Cardiac muscle cell (in vitro differentiated cells and primary cell): ENCODE results near the gene TRAP1. TPM values are rescaled to one million over a fixed set of nuclear protein-coding genes. Genes with fewer than 3 reads are reported as not detected.

ENCODE experiments used
- DNase-seq, 2 donors: peaks; one replicate each; pipeline versions ENCODE4 v3.0.0 to v3.0.0-alpha.2; 2010 to 2017; ENCODE audit warnings: low read depth in 1 of 2, low spot score in 1 of 2
- H3K27ac ChIP-seq: fragments of 200-600 bp; sonication (generic); 2 replicates; pipeline ENCODE4 v1.5.1; 2016
- H3K27me3 ChIP-seq: fragments of 200-600 bp; sonication (generic); 2 replicates; pipeline ENCODE4 v1.6.0; 2016; ENCODE audit warnings: control low read depth
- H3K36me3 ChIP-seq: fragments of 200-600 bp; sonication (generic); 2 replicates; pipeline ENCODE4 v1.5.1; 2016; ENCODE audit warnings: control low read depth
- H3K4me1 ChIP-seq: fragments of 200-600 bp; sonication (generic); 2 replicates; pipeline ENCODE4 v1.8.1; 2017; ENCODE audit warnings: low read depth, mild to moderate bottlenecking, mixed run types
- H3K4me3 ChIP-seq: fragments of 200-600 bp; sonication (generic); 2 replicates; pipeline ENCODE4 v1.5.1; 2016; ENCODE audit warnings: mild to moderate bottlenecking
- H3K9me3 ChIP-seq: fragments of 200-600 bp; sonication (generic); 2 replicates; pipeline ENCODE4 v1.5.1; 2017; ENCODE audit warnings: low read depth, mild to moderate bottlenecking, control low read depth
- CTCF ChIP-seq: IDR thresholded peaks from 2 replicates; pipeline ENCODE4 v1.5.1; 2012; ENCODE audit warnings: low read depth, mild to moderate bottlenecking, low read length
- polyA plus RNA-seq: library from polyadenylated mRNA; unstranded; fragments of >200 nt; fragmentation: Nextera tagmentation; extraction: Ambion mirVana; gene quantifications from 2 replicates; pipeline ENCODE4 v1.2.1, GENCODE V29; 2016
- total RNA-seq: library from RNA; depleted of rRNA; stranded (reverse); fragments of >200 nt; gene quantifications from 2 replicates; pipeline ENCODE4 v1.2.3, GENCODE V29; 2016

Gene TRAP1
- total and polyA plus RNA-seq, 2 experiments from 2014 or later = 157 to 164 TPM

- peaks cover 32% of the 10 kb centered on the region for H3K36me3 ChIP-seq
- no peak for TF ChIP-seq CTCF
- H3K4me1 ChIP-seq = no peaks in the 10 kb centered on the region
- DNase-seq = no peak
- H3K4me3 ChIP-seq = no peak overlapping the region
- H3K9me3 ChIP-seq = no peaks in the 10 kb centered on the region
- no peak overlapping the region for H3K27ac ChIP-seq
- no peaks in the 10 kb centered on the region for H3K27me3 ChIP-seq
These were observed 41.7 kb downstream of the TRAP1 start for GRCh38 chr16:3675601-3676130.

GRCh38 chr16:3674513-3675295, 42.6 kb downstream of the TRAP1 start:
- TF ChIP-seq CTCF = no peak
- no peaks in the 10 kb centered on the region for H3K9me3 ChIP-seq
- peaks cover 32% of the 10 kb centered on the region for H3K36me3 ChIP-seq
- H3K4me3 ChIP-seq = no peak overlapping the region
- no peaks in the 10 kb centered on the region for H3K27me3 ChIP-seq
- H3K27ac ChIP-seq = no peak overlapping the region
- DNase-seq = no peak
- H3K4me1 ChIP-seq = no peaks in the 10 kb centered on the region

DNA sequence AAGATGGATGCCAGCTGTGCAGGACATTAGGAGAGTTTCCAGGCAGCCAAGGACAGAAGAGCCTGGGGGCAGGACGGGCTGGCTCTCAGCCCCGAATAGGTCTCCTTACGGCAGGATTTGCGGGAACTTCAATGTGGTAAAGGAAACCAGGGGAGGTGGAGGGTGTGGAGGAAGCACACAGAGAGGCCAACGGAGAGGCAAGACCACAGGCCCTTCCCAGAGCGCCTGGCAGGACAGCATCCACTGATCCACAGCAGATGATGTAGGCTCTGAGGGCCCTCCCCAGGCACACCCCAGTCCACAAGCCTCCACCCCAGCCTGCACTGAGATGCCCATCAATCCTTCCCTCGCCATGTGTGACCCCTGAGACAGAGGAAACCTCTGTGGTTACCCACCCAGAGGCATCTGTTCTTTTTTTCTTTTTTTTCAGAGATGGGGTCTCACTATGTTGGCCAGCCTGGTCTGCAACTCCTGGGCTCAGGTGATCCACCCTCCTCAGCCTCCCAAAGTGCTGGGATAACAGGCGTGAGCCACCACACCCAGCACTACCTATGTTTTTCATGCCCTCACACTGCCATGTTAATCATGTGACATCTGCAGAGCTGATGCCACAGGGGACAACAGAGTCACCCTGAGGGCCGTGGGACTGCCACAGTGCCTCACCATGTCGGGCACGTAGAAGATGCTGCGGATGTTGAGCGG, 43.5 kb downstream of the TRAP1 start:
- no peak overlapping the region for H3K4me3 ChIP-seq
- no peaks in the 10 kb centered on the region for H3K4me1 ChIP-seq
- no peaks in the 10 kb centered on the region for H3K27me3 ChIP-seq
- no peak for DNase-seq
- H3K9me3 ChIP-seq = no peaks in the 10 kb centered on the region
- H3K27ac ChIP-seq = no peak overlapping the region
- peaks cover 24% of the 10 kb centered on the region for H3K36me3 ChIP-seq
- no peak for TF ChIP-seq CTCF

GRCh38 chr16:3673201-3673600, 44.1 kb downstream of the TRAP1 start:
- no peaks in the 10 kb centered on the region for H3K9me3 ChIP-seq
- DNase-seq = no peak
- TF ChIP-seq CTCF = no peak
- H3K27ac ChIP-seq = no peak overlapping the region
- H3K4me3 ChIP-seq = no peak overlapping the region
- H3K36me3 ChIP-seq = peaks cover 23% of the 10 kb centered on the region
- H3K4me1 ChIP-seq = no peaks in the 10 kb centered on the region
- no peaks in the 10 kb centered on the region for H3K27me3 ChIP-seq

DNA sequence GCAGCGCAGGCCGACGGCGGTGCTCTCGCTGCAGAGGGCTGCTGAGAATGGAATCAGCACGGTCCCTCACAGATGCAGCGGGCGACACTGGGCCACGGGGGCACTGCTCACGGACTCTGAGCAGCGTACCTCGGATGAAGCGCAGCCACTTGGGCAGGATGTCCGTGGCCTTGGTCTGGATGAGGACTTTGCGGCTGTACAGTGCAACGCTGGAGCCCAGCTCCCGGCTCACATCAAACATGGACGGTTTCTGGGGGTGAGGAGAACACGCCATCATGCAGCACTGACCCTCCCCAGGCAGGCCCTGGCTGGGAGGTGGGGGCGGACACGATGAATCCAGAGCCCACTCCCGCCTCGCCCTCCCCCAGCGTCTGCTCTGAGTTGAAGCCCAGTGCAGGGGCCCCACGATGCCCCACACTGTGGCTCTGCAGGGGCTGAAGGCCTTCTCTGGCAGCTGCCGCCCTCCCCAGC, 44.7 kb downstream of the TRAP1 start:
- H3K27ac ChIP-seq = no peak overlapping the region
- no peaks in the 10 kb centered on the region for H3K9me3 ChIP-seq
- DNase-seq = no peak
- H3K4me3 ChIP-seq = no peak overlapping the region
- no peaks in the 10 kb centered on the region for H3K27me3 ChIP-seq
- H3K4me1 ChIP-seq = no peaks in the 10 kb centered on the region
- no peak for TF ChIP-seq CTCF
- peaks cover 20% of the 10 kb centered on the region for H3K36me3 ChIP-seq
